ENCODE results near the gene SLC25A20.

GRCh38 chr3:48945432-48945831, 46.8 kb upstream of the SLC25A20 start:
- TF ChIP-seq CTCF (IDR thresholded peaks at IDR 0.05): no peak
- TF ChIP-seq POLR2A (IDR thresholded peaks at IDR 0.05; ENCODE audit: low read length): no peak
- TF ChIP-seq PBX3 (IDR thresholded peaks at IDR 0.05): no peak
- TF ChIP-seq GATA3 (IDR thresholded peaks at IDR 0.05; ENCODE audit: borderline replicate concordance): no peak
- TF ChIP-seq EP300 (IDR thresholded peaks at IDR 0.05): no peak
- TF ChIP-seq SMC3 (IDR thresholded peaks at IDR 0.05): no peak
- TF ChIP-seq MAZ (IDR thresholded peaks at IDR 0.05; ENCODE audit: borderline replicate concordance, low read depth, low read length): no peak
- no peak for TF ChIP-seq ESRRA (IDR thresholded peaks at IDR 0.05; ENCODE audit: borderline replicate concordance, low read length)
- TF ChIP-seq CHD2 (IDR thresholded peaks at IDR 0.05; ENCODE audit: low read length, partially characterized antibody): no peak

All from A549 (cell line).